WTC11 (cell line): ENCODE results near the gene SNX13.

Experiments used
- JUN ChIP-seq: sonication (generic); formaldehyde crosslinking; IDR thresholded peaks from 2 replicates; pipeline ENCODE4 v1.8.0; 2023; ENCODE audit warnings: mild to moderate bottlenecking, missing genetic modification reagents
- TF ChIP-seq, protein P1 (sequence below): sonication (generic); formaldehyde crosslinking; IDR thresholded peaks from 2 replicates; pipeline ENCODE4 v1.8.1; 2023; ENCODE audit warnings: mild to moderate bottlenecking, missing genetic modification reagents, moderate library complexity
- TF ChIP-seq, protein P2 (sequence below): fragments of 200-600 bp; IDR thresholded peaks from 2 replicates; pipeline ENCODE4 v1.8.0; 2022; ENCODE audit warnings: antibody characterized with exemption
- TF ChIP-seq, protein P3 (sequence below): sonication (generic); formaldehyde crosslinking; IDR thresholded peaks from 2 replicates; pipeline ENCODE4 v1.8.0; 2022; ENCODE audit warnings: mild to moderate bottlenecking, missing genetic modification reagents
- TF ChIP-seq, protein P4 (sequence below): fragments of 250-450 bp; sonication (Bioruptor Pico); IDR thresholded peaks from 2 replicates; pipeline ENCODE4 v1.9.0; 2021; ENCODE audit warnings: mild to moderate bottlenecking

DNA sequence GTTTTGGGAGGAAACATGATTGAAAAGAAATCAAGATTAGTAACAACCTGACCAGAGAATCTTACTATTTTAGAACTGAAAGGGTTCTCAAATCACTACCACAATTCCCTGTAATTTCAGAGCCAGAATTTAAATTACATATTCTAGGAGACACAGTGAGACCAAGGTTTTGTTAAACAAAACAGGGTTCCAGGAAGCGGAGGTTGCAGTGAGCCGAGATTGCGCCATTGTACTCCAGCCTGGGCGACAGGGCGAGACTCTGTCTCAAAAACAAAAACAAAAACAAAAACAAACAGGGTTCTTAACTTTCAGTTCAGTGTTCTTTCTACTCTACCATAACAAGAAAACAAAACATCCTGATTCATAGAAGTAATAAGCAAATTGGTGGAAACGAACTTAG is 57.6 kb downstream of the SNX13 start:
- TF ChIP-seq JUN (CRISPR knock-in tag), result no peak
- TF ChIP-seq, protein P1, sequence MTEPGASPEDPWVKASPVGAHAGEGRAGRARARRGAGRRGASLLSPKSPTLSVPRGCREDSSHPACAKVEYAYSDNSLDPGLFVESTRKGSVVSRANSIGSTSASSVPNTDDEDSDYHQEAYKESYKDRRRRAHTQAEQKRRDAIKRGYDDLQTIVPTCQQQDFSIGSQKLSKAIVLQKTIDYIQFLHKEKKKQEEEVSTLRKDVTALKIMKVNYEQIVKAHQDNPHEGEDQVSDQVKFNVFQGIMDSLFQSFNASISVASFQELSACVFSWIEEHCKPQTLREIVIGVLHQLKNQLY (CRISPR knock-in tag), result no peak
- TF ChIP-seq, protein P2, sequence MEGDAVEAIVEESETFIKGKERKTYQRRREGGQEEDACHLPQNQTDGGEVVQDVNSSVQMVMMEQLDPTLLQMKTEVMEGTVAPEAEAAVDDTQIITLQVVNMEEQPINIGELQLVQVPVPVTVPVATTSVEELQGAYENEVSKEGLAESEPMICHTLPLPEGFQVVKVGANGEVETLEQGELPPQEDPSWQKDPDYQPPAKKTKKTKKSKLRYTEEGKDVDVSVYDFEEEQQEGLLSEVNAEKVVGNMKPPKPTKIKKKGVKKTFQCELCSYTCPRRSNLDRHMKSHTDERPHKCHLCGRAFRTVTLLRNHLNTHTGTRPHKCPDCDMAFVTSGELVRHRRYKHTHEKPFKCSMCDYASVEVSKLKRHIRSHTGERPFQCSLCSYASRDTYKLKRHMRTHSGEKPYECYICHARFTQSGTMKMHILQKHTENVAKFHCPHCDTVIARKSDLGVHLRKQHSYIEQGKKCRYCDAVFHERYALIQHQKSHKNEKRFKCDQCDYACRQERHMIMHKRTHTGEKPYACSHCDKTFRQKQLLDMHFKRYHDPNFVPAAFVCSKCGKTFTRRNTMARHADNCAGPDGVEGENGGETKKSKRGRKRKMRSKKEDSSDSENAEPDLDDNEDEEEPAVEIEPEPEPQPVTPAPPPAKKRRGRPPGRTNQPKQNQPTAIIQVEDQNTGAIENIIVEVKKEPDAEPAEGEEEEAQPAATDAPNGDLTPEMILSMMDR, result no peak
- TF ChIP-seq, protein P3, sequence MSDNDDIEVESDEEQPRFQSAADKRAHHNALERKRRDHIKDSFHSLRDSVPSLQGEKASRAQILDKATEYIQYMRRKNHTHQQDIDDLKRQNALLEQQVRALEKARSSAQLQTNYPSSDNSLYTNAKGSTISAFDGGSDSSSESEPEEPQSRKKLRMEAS (CRISPR knock-in tag), result no peak
- TF ChIP-seq, protein P4, sequence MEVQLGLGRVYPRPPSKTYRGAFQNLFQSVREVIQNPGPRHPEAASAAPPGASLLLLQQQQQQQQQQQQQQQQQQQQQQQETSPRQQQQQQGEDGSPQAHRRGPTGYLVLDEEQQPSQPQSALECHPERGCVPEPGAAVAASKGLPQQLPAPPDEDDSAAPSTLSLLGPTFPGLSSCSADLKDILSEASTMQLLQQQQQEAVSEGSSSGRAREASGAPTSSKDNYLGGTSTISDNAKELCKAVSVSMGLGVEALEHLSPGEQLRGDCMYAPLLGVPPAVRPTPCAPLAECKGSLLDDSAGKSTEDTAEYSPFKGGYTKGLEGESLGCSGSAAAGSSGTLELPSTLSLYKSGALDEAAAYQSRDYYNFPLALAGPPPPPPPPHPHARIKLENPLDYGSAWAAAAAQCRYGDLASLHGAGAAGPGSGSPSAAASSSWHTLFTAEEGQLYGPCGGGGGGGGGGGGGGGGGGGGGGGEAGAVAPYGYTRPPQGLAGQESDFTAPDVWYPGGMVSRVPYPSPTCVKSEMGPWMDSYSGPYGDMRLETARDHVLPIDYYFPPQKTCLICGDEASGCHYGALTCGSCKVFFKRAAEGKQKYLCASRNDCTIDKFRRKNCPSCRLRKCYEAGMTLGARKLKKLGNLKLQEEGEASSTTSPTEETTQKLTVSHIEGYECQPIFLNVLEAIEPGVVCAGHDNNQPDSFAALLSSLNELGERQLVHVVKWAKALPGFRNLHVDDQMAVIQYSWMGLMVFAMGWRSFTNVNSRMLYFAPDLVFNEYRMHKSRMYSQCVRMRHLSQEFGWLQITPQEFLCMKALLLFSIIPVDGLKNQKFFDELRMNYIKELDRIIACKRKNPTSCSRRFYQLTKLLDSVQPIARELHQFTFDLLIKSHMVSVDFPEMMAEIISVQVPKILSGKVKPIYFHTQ (CRISPR knock-in tag), result no peak
